Stomach (tissue), 9 donors: ENCODE results near the gene IPPK. TPM values are rescaled to one million over a fixed set of nuclear protein-coding genes. Genes with fewer than 3 reads are reported as not detected.
A peak's percentile ranks its signal among the peaks of the same experiment; 100 is the strongest.

Experiments
- DNase-seq, 2 donors: peaks; one replicate each; pipeline versions ENCODE4 v3.0.0 to v3.0.0-alpha.2; 2013 to 2019
- H3K27ac ChIP-seq, 5 donors: fragments of 200-600 bp in 4 of 5; sonication (generic) in 4 of 5; one replicate each; pipeline ENCODE4 v1.5.1; 2013 to 2019; ENCODE audit warnings: mild to moderate bottlenecking in 1 of 5, moderate library complexity in 1 of 5
- H3K27me3 ChIP-seq, 3 donors: fragments of 200-600 bp; sonication (generic); one replicate each; pipeline ENCODE4 v1.5.1; 2017 to 2019; ENCODE audit warnings: mixed run types in 1 of 3
- H3K36me3 ChIP-seq, 4 donors: fragments of 200-600 bp; sonication (generic); 1 replicate in 3 of 4; 2 replicates in 1 of 4; pipeline ENCODE4 v1.5.1; 2016 to 2019
- H3K4me1 ChIP-seq, 4 donors: fragments of 200-600 bp; sonication (generic); one replicate each; pipeline ENCODE4 v1.5.1; 2016 to 2019
- H3K4me3 ChIP-seq, 4 donors: fragments of 200-600 bp; sonication (generic) in 3 of 4; one replicate each; pipeline ENCODE4 v1.5.1; 2016 to 2019; ENCODE audit warnings: mild to moderate bottlenecking in 1 of 4
- H3K9me3 ChIP-seq, 4 donors: fragments of 200-600 bp; sonication (generic); one replicate each; pipeline ENCODE4 v1.5.1; 2016 to 2019
- CTCF ChIP-seq, 7 experiments: fragments of 450-650 bp in 4 of 7; fragments of 200-600 bp in 3 of 7; sonication (generic) in 3 of 7; IDR thresholded peaks; one replicate each; pipeline ENCODE4 v1.5.1; 2016 to 2019; ENCODE audit warnings: antibody characterized with exemption in 7 of 7, control low read depth in 2 of 7, mild to moderate bottlenecking in 1 of 7
- EP300 ChIP-seq: sonication (generic); formaldehyde crosslinking; IDR thresholded peaks from one replicate; pipeline ENCODE4 v1.6.1; 2017; ENCODE audit warnings: antibody characterized with exemption
- POLR2A ChIP-seq, 4 donors: fragments of 450-650 bp; IDR thresholded peaks; one replicate each; pipeline ENCODE4 v1.6.1; 2016; ENCODE audit warnings: antibody characterized with exemption in 4 of 4, control low read depth in 2 of 4, mild to moderate bottlenecking in 1 of 4, moderate library complexity in 1 of 4
- POLR2AphosphoS5 ChIP-seq, 3 donors: sonication (generic); formaldehyde crosslinking; IDR thresholded peaks; one replicate each; pipeline ENCODE4 v1.6.1; 2016; ENCODE audit warnings: antibody characterized with exemption in 3 of 3
- WGBS, 5 donors: extraction: QIAGEN DNeasy Blood & Tissue Kit in 3 of 5; methylation state at CpG; one replicate each; pipeline versions ENCODE4 v1.1.5 to v1.1.7; 2013 to 2018; 5-methylcytosine and 5-hydroxymethylcytosine counted together
- intact Hi-C: fragments of 100-400 bp; cut with DNase I; formaldehyde crosslinking; loops from one replicate; pipeline ENCODE4 v1.15.1; 2023; ENCODE audit warnings: low total_unique reads
- polyA plus RNA-seq, 3 donors: library from polyadenylated mRNA; stranded (reverse); fragments of 200-250 nt; gene quantifications; one replicate each; pipeline ENCODE4 v1.2.3, GENCODE V29; 2013
- total RNA-seq, 5 donors: library from RNA; depleted of rRNA; stranded (reverse); fragments of >200 nt; gene quantifications; one replicate each; pipeline versions ENCODE4 v1.1.0 to v1.2.3, GENCODE V29; 2014 to 2016
- donor health status: healthy with polysubstance abuse.
- donor health status: Bipolar disorder and iron deficiency.
- donor health status: healthy.

Gene IPPK
- total and polyA plus RNA-seq, 8 donors: 1.4 to 17.1 (median 10.9) TPM

- peaks cover 0 to 12% (median 7%) of the 10 kb centered on the region in 4 donors for H3K36me3 ChIP-seq
- DNase-seq: peak in 1 of 2 donors; percentile 59
- H3K27ac ChIP-seq: peak overlapping the region in 2 of 5 donors; percentile 90 to 91
- H3K4me3 ChIP-seq: peak overlapping the region in 3 of 4 donors; percentile 93 to 100 (median 98)
- no peaks in the 10 kb centered on the region for H3K27me3 ChIP-seq
- H3K9me3 ChIP-seq: no peaks in the 10 kb centered on the region
- TF ChIP-seq CTCF (IDR thresholded peaks at IDR 0.05) (no peak), POLR2AphosphoS5 (IDR thresholded peaks at IDR 0.05) (no peak), EP300 (no peak), POLR2A (IDR thresholded peaks at IDR 0.05) (no peak)
- peaks cover 15 to 47% (median 37%) of the 10 kb centered on the region in 4 donors for H3K4me1 ChIP-seq
- intact Hi-C loops: no loop called here
- 43 to 91% (median 74%) methylated on average over 1 to 4 of the region's 4 CpGs for WGBS, 5 donors
Observed at GRCh38 chr9:92671323-92671722, 1.4 kb upstream of the IPPK start.

GRCh38 chr9:92669527-92669889, 423 bp downstream of the IPPK start:
- Histone ChIP-seq H3K27me3 (no peaks in the 10 kb centered on the region), H3K36me3 (peaks cover 0 to 17% (median 11%) of the 10 kb centered on the region in 4 donors), H3K4me1 (peaks cover 15 to 63% (median 44%) of the 10 kb centered on the region in 4 donors), H3K9me3 (no peaks in the 10 kb centered on the region), H3K4me3 (peak overlapping the region; percentile 93 to 100 (median 96)), H3K27ac (peak overlapping the region; percentile 66 to 91 (median 89))
- DNase-seq: peak; percentile 31 to 62
- intact Hi-C loops: no loop called here
- TF ChIP-seq EP300: no peak
- no peak for TF ChIP-seq POLR2A (IDR thresholded peaks at IDR 0.05)
- 0 to 1% (median 1%) methylated on average over 11 to 29 of the region's 29 CpGs for WGBS, 5 donors

GRCh38 chr9:92668746-92669526, 995 bp downstream of the IPPK start:
- Histone ChIP-seq H3K4me1 (peaks cover 15 to 65% (median 46%) of the 10 kb centered on the region in 4 donors), H3K27ac (peak overlapping the region; percentile 66 to 91 (median 89)), H3K27me3 (no peaks in the 10 kb centered on the region), H3K4me3 (peak overlapping the region; percentile 93 to 100 (median 96)), H3K36me3 (peaks cover 0 to 20% (median 12%) of the 10 kb centered on the region in 4 donors), H3K9me3 (no peaks in the 10 kb centered on the region)
- intact Hi-C loops: no loop called here
- TF ChIP-seq CTCF (IDR thresholded peaks at IDR 0.05) (no peak), POLR2AphosphoS5 (IDR thresholded peaks at IDR 0.05) (no peak), EP300 (no peak), POLR2A (IDR thresholded peaks at IDR 0.05) (no peak)
- WGBS, 5 donors: 15 to 21% (median 17%) methylated on average over 14 of the region's 14 CpGs
- DNase-seq: peak in 1 of 2 donors; percentile 56

- Histone ChIP-seq H3K9me3 (no peaks in the 10 kb centered on the region), H3K4me1 (peaks cover 15 to 65% (median 46%) of the 10 kb centered on the region in 4 donors), H3K4me3 (no peak overlapping the region), H3K36me3 (peaks cover 0 to 35% (median 21%) of the 10 kb centered on the region in 4 donors), H3K27me3 (no peaks in the 10 kb centered on the region), H3K27ac (no peak overlapping the region)
- no peak for DNase-seq
- TF ChIP-seq POLR2AphosphoS5 (IDR thresholded peaks at IDR 0.05): no peak
- no peak for TF ChIP-seq EP300
- no peak for TF ChIP-seq CTCF (IDR thresholded peaks at IDR 0.05)
- TF ChIP-seq POLR2A (IDR thresholded peaks at IDR 0.05): no peak
- intact Hi-C loops: no loop called here
- WGBS, 5 donors: 87 to 91% (median 88%) methylated on average over 7 to 8 of the region's 8 CpGs
Observed at GRCh38 chr9:92666912-92667532, 2.9 kb downstream of the IPPK start.
